ENCODE measurements around the gene NSMCE4A.
"Not testable (repeated sequence)": the region's sequence is repeated elsewhere in the genome, so short reads cannot be mapped to it uniquely, and the experiment has no call there.

NSMCE4A gene

DNA sequence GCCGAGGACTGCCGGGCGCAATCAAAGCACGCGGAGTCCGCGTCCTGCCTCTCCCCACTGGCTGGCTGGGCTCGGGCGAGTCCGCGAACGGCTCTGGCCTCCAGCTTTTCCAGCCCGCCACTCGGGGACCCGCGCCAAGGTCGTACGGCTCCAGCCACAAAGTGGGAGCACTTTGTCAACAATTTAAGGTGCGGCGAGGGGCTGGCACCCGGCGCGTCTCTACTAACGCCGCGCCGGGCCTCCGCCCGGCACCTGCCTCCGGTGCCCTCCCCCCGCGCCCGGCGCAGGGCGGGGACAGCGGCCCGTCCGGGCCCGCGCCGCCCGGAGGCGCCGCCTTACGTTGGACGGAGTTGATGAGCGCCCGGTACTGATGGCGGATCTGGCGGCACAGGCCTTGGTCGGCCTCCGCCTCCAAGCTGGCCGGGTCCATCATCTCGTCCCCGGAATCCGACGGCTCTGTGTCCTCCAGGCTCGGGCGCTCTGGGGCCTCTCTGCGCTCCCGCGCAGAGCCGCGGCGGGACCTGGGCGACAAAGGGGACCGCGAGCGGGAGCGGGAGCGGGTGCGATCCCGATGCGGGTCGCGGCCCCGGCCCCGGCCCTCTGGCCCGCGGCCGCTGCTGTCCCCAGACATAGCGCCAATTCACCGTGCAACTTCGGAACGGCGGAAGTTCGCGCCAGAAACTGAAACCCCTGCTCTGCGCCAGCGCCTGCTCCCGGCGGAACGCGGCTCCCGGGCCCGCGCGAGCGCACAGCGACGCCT is at the start of gene NSMCE4A:
Gene NSMCE4A (minus strand): TSS at position 683 of the 760 bp plus-strand sequence. CDS start 52 bp downstream, at position 631.
- DNase-seq = peak; percentile 89

DNA sequence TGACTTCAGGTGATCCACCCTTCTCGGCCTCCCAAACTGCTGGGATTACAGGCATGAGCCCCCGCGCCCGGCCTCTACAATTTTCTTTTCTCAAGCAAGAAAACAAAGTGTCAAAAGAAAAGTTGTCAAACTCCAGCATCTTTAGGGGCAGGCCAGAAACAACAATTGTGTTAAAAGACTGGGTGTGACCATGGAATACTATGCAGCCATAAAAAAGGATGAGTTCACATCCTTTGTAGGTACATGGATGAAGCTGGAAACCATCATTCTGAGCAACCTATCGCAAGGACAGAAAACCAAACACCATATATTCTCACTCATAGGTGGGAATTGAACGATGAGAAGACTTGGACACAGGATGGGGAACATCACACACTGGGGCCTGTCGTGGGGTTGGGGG is 48.2 kb upstream of the NSMCE4A start:
- not testable (repeated sequence) for DNase-seq

GRCh38 chr10:122022276-122022675 is 47.3 kb upstream of the NSMCE4A start:
- no peak for DNase-seq

- DNase-seq = no peak
Measured at GRCh38 chr10:122021828-122022227, 46.8 kb upstream of the NSMCE4A start.

DNA sequence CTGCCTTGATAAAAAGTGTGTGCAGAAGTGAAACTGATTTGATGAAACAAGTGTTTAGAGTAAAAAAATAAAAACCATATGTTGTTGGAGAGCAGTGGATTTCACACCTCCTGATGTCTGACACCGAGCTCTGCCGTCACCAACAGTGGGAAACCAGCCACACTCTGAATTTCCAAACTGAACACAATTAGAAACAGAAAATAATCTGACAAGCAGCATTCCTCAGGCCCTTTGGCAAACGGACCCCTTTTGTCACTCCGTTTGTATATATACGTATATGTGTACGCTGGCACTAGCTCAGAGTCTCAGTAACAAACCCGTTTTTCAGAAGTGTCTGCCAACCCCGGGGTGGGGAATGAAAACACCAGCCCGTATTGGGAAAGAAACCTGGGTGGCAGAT is 46.4 kb upstream of the NSMCE4A start:
- DNase-seq = no peak

DNA sequence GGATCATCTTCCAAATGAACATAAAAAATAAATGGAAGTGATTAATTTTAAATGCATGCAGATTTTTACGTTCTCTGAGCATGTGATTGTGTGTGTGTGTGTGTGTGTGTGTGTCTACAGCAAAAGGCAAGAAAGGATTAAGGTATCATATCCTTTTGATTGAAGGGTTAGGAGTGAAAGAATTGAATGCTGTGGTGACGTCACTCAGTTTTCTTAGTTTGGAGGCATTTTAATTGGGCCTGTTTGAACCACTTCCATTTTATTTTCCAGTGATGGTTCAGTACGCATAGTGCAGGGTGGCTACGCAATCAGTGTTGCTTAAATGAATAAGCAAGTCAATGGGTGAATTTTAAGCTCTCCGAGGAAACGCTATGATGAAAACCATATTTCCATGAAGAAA is 45.2 kb upstream of the NSMCE4A start:
- DNase-seq = no peak

DNA sequence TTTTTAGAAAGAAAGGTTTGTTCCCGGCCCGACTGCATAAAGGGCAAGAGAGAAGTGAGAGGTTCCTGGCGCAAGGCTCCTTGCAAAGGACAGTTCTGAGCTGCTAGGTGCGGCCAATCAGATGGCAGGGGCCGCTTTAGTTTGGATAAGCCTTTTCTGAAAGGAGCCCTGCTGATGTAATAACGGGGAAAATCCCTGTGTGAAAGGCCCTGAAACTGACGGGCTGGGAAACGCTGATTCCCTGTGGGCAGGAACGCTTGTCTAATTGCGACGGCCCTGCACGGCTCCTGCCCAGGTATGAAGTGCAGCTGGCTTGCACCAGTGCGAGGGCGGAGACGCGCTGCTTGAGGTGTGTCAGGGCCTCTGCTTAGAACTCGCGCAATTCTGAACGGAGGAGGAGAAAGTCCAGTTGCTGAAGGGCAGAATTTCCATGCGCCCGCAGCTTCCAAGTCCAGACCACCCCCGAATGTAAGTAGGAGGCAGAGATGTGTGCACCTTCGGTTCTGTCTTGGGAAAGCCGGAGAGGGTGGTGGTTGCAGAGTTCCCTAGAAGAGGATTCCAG is 44.5 kb upstream of the NSMCE4A start:
- no peak for DNase-seq

DNA sequence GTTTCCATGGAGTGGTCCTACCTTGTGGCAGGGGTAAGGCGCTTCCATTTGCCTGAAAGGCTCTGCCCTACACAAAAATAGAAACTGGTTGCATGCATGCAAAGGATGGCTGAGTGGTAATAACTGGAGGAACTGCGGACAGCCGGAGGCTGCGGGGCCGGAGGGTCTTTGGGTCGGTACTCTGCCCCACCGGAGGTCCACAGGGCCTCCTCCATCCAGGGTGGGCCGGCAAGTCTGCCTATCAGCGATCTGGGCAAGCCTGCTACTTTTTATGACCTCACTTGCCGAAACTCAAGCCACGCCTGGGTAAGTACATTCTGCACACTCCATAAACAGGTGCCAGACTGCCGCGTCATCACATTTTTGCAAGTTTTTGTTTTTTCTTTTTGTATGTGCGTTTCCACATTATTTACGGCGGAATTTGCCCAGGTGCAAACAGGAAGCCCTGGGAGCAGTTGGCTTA is 44.0 kb upstream of the NSMCE4A start:
- no peak for DNase-seq

DNA sequence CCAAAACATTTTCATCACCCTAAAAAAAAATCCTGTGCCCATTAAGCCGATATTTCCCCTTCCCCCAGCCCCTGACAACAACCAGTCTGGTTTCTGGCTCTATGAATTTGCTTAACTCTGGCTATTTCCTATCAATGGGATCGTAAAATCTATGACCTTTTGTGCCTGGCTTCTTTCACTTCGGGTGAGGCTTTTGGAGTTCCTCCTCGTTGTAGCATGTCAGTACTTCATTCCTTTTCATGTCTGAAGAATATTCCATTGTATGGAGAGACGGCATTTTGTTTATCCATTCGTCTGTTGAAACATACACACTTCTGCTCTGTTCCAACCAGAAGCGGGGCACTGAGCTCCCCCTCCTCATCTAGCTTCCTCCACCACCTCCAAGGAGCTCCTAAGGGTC is 43.5 kb upstream of the NSMCE4A start:
- no peak for DNase-seq

- not testable (repeated sequence) for DNase-seq
Measured at GRCh38 chr10:122017926-122018325, 42.9 kb upstream of the NSMCE4A start.

DNA sequence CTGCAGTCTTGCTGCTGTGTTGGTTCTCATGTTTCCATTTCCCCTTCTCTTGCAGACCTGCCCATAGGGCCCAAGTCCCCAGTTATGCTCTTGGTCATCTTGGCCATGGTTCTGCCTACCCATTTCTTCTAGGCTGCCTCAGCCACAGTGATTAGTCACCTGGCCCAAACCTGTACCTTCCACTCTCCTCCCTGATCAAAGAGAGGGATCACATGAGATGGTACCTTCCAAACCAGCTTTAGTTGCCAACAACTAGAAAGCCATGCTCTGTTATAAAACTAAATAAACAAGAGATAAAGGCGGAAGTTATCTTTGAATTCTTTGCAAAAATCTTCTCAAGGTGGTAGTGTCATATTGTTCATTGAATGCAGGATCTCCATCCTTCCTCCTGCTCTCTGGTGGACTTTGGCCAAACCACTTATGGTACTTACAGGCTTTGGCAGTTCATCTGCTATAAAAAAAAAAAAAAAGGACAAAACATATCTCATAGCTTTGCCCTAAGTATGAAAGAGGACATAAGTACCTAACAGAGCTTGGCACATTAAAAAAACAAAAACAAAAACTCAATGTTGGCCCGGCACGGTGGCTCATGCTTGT is 39.7 kb upstream of the NSMCE4A start:
- no peak for DNase-seq

DNA sequence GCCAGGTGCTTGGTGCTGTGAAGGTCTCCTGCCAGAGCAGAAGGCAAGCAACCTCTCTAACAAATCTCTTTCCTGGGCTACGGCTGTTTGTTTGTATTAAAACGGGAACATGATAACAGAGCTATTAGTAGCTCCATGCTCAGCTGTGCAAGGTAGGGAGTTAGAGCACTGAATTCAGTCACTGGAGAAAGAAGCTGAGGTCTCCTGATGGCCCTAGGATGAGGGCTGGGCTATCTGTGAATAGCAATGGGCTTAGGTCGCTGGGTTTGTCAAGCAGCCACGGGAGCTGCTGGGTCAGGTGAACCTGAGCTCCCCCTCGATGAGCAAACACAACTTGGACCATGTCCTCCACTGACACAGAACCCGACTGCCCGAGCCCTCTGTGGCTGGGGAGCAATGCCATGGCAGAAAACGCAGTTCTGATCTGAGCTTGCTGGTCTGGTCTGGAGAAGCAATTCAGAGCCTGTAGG is 38.3 kb upstream of the NSMCE4A start:
- DNase-seq = no peak

- DNase-seq = no peak
Measured at GRCh38 chr10:122012731-122013130, 37.7 kb upstream of the NSMCE4A start.

DNA sequence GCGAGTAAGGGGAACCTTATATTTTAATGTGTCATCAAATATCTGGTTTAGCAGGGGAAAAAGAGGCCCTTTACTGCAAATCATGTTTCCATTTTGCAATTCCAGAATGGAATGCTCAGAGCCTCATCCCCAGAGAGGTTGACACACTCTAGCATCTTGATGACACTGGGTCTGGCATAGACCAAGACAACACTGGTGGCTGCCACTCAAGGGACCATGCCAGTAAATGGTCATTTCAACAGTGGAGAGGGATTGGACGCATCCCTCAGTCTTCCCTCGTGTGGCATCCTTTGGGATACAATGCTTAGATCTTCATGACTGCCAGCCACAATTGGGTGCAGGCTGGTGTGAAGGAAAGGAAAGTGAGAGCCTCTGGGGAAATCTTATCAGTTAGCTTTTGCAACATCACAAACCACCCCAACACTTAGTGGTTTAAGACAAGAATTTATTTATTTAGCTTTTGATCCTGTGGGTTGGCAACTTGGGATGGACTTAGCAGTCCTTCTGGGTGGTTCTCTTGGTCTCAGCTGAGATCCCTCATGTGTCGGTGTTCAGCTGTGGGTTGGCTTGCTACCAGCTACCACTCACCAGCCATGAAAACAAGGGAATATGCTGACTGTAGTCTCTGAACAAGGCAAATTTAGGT is 35.5 kb upstream of the NSMCE4A start:
- no peak for DNase-seq

DNA sequence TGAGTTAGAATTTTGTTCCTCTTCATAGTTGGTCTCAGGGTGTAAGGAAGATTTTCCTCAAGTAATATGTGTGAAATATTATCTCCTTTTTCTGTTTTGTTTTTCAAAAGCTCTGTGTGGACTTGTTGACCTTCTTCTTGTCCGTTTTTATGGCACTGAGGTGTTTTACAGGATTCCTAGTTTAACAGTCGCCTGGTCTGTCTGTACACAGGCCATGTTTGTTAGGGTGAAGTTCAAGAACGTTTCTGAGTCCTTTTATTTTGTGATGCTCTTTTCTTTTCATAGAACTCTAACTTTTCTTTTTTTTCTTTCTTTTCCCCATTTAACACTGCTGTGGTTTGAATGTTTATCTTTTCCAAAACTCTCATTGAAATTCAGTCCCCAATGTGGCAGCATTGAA is 32.4 kb upstream of the NSMCE4A start:
- no peak for DNase-seq

- no peak for DNase-seq
Measured at GRCh38 chr10:122001698-122002097, 26.7 kb upstream of the NSMCE4A start.

GRCh38 chr10:121999301-121999700 is 24.3 kb upstream of the NSMCE4A start:
- no peak for DNase-seq

GRCh38 chr10:121998462-121998861 is 23.4 kb upstream of the NSMCE4A start:
- DNase-seq = no peak

- DNase-seq = no peak
Measured at GRCh38 chr10:121994429-121994941, 19.5 kb upstream of the NSMCE4A start.

DNA sequence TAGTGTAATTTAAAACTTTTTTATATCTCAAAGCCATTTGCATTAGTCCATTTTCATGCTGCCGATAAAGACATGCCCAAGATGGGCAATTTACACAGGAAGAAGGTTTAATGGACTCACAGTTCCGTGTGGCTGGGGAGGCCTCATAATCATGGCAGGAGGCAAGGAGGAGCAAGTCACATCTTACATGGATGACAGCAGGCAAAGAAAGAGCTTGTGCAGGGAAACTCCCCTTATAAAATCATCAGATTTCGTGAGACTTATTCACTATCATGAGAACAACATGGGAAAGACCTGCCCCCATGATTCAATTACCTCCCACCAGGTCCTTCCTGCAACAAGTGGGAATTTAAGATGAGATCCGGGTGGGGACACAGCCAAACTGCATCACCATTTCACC is 16.7 kb upstream of the NSMCE4A start:
- not testable (repeated sequence) for DNase-seq

GRCh38 chr10:121990015-121990677 is 15.1 kb upstream of the NSMCE4A start:
- DNase-seq = peak; percentile 60
